T-helper 22 cell (primary cell): ENCODE measurements around the gene ZNF22.

ENCODE experiments used
- DNase-seq: peaks from one replicate; pipeline ENCODE4 v3.0.0-alpha.2; 2020; ENCODE audit warnings: low read depth

ZNF22 gene

GRCh38 chr10:44977287-44978212 is 23.2 kb upstream of the ZNF22 start:
- no peak for DNase-seq

- no peak for DNase-seq
These were observed 22.5 kb upstream of the ZNF22 start for GRCh38 chr10:44978213-44978569.

- DNase-seq: no peak
These were observed 22.0 kb upstream of the ZNF22 start, which contains the start of gene DEPP1 for GRCh38 chr10:44978570-44979280. Gene DEPP1 (minus strand): TSS chr10:44978809. CDS start chr10:44978030, 779 bp downstream.

- no peak for DNase-seq
These were observed 21.2 kb upstream of the ZNF22 start for GRCh38 chr10:44979281-44980191.

GRCh38 chr10:44980309-44981171 is 20.2 kb upstream of the ZNF22 start:
- no peak for DNase-seq

- DNase-seq: no peak
These were observed 19.3 kb upstream of the ZNF22 start for GRCh38 chr10:44981172-44982113.

- no peak for DNase-seq
These were observed 18.6 kb upstream of the ZNF22 start for GRCh38 chr10:44982114-44982460.

GRCh38 chr10:44982496-44982895 is 18.2 kb upstream of the ZNF22 start:
- DNase-seq: no peak

GRCh38 chr10:44983066-44983894 is 17.4 kb upstream of the ZNF22 start:
- DNase-seq: no peak

- no peak for DNase-seq
These were observed 16.8 kb upstream of the ZNF22 start for GRCh38 chr10:44983895-44984278.

GRCh38 chr10:44984671-44985101 is 16.0 kb upstream of the ZNF22 start:
- DNase-seq: no peak

GRCh38 chr10:44985175-44985681 is 15.5 kb upstream of the ZNF22 start:
- no peak for DNase-seq

- DNase-seq: no peak
These were observed 14.5 kb upstream of the ZNF22 start for GRCh38 chr10:44986179-44986578.

- no peak for DNase-seq
These were observed 14.1 kb upstream of the ZNF22 start for GRCh38 chr10:44986670-44987069.

GRCh38 chr10:44988957-44989585 is 11.7 kb upstream of the ZNF22 start:
- no peak for DNase-seq

GRCh38 chr10:44989597-44990301 is 11.0 kb upstream of the ZNF22 start:
- DNase-seq: no peak

GRCh38 chr10:44990302-44990655 is 10.4 kb upstream of the ZNF22 start:
- DNase-seq: no peak

GRCh38 chr10:44990965-44991364 is 9.8 kb upstream of the ZNF22 start:
- no peak for DNase-seq
